Neutrophil (primary cell): ENCODE data around the gene TXNDC15.

Experiments used
- H3K27ac ChIP-seq: fragments of 200-600 bp; sonication (generic); 2 replicates; pipeline ENCODE4 v1.5.1; 2016; ENCODE audit warnings: mild to moderate bottlenecking, moderate library complexity
- H3K27me3 ChIP-seq: fragments of 200-600 bp; sonication (generic); 2 replicates; pipeline ENCODE4 v1.6.0; 2016; ENCODE audit warnings: mild to moderate bottlenecking
- H3K36me3 ChIP-seq: fragments of 200-600 bp; sonication (generic); 2 replicates; pipeline ENCODE4 v1.5.1; 2017
- H3K4me1 ChIP-seq, 2 experiments: fragments of 200-600 bp in 1 of 2; sonication (generic) in 1 of 2; 1 replicate in 1 of 2; 2 replicates in 1 of 2; pipeline versions ENCODE4 v1.5.1 to v1.6.1; 2013 to 2016; ENCODE audit warnings: low read depth in 1 of 2, low read length in 1 of 2, mild to moderate bottlenecking in 1 of 2, moderate library complexity in 1 of 2; ENCODE audit not compliant: control insufficient read depth in 1 of 2, insufficient read depth in 1 of 2
- H3K4me3 ChIP-seq, 2 experiments: fragments of 200-600 bp in 1 of 2; sonication (generic) in 1 of 2; 1 replicate in 1 of 2; 2 replicates in 1 of 2; pipeline ENCODE4 v1.5.1; 2013 to 2016; ENCODE audit warnings: low read depth in 1 of 2, low read length in 1 of 2, mild to moderate bottlenecking in 1 of 2, moderate library complexity in 1 of 2
- H3K9me3 ChIP-seq: fragments of 200-600 bp; sonication (generic); 2 replicates; pipeline ENCODE4 v1.5.1; 2016
- CTCF ChIP-seq: fragments of 200-600 bp; sonication (generic); IDR thresholded peaks from 2 replicates; pipeline ENCODE4 v1.5.1; 2016; ENCODE audit warnings: antibody characterized with exemption

Gene TXNDC15

GRCh38 chr5:134911285-134912206, 37.4 kb downstream of the TXNDC15 start:
- H3K9me3 ChIP-seq = no peaks in the 10 kb centered on the region

GRCh38 chr5:134913254-134913653, 39.1 kb downstream of the TXNDC15 start:
- TF ChIP-seq CTCF = no peak
- Histone ChIP-seq H3K27me3 (no peaks in the 10 kb centered on the region), H3K36me3 (peaks cover 66% of the 10 kb centered on the region), H3K27ac (no peak overlapping the region), H3K9me3 (no peaks in the 10 kb centered on the region), H3K4me3 (no peak overlapping the region), H3K4me1 (no peaks in the 10 kb centered on the region)

More at GRCh38 chr5:134911285-134912206, 37.4 kb downstream of the TXNDC15 start:
- no peak overlapping the region for H3K27ac ChIP-seq
- no peak for TF ChIP-seq CTCF
- no peaks in the 10 kb centered on the region for H3K4me1 ChIP-seq
- H3K27me3 ChIP-seq = no peaks in the 10 kb centered on the region
- H3K4me3 ChIP-seq = no peak overlapping the region
- H3K36me3 ChIP-seq = peaks cover 54% of the 10 kb centered on the region

- H3K4me3 ChIP-seq = no peak overlapping the region
- no peaks in the 10 kb centered on the region for H3K9me3 ChIP-seq
- no peak overlapping the region for H3K27ac ChIP-seq
- H3K4me1 ChIP-seq = no peaks in the 10 kb centered on the region
- no peak for TF ChIP-seq CTCF
- H3K27me3 ChIP-seq = no peaks in the 10 kb centered on the region
- H3K36me3 ChIP-seq = peaks cover 71% of the 10 kb centered on the region
These were observed 39.6 kb downstream of the TXNDC15 start for GRCh38 chr5:134913795-134914194.

GRCh38 chr5:134917070-134917815, 43.1 kb downstream of the TXNDC15 start:
- H3K4me1 ChIP-seq = no peaks in the 10 kb centered on the region
- no peak overlapping the region for H3K27ac ChIP-seq
- no peaks in the 10 kb centered on the region for H3K9me3 ChIP-seq
- TF ChIP-seq CTCF = no peak
- H3K4me3 ChIP-seq = no peak overlapping the region
- H3K36me3 ChIP-seq = peaks cover 59% of the 10 kb centered on the region
- no peaks in the 10 kb centered on the region for H3K27me3 ChIP-seq

- Histone ChIP-seq H3K4me1 (no peaks in the 10 kb centered on the region), H3K4me3 (no peak overlapping the region), H3K27me3 (no peaks in the 10 kb centered on the region), H3K36me3 (peaks cover 43% of the 10 kb centered on the region), H3K9me3 (no peaks in the 10 kb centered on the region), H3K27ac (no peak overlapping the region)
- TF ChIP-seq CTCF = no peak
These were observed 44.7 kb downstream of the TXNDC15 start for GRCh38 chr5:134918861-134919260.
